GM12801 (cell line): ENCODE results near the gene SCAPER.

ENCODE experiments used
- TF ChIP-seq, protein P1 (sequence below): IDR thresholded peaks from one replicate; pipeline ENCODE4 v1.5.1; 2011; ENCODE audit warnings: control low read depth; ENCODE audit not compliant: insufficient read length; ENCODE audit errors: extremely low read depth

SCAPER gene

DNA sequence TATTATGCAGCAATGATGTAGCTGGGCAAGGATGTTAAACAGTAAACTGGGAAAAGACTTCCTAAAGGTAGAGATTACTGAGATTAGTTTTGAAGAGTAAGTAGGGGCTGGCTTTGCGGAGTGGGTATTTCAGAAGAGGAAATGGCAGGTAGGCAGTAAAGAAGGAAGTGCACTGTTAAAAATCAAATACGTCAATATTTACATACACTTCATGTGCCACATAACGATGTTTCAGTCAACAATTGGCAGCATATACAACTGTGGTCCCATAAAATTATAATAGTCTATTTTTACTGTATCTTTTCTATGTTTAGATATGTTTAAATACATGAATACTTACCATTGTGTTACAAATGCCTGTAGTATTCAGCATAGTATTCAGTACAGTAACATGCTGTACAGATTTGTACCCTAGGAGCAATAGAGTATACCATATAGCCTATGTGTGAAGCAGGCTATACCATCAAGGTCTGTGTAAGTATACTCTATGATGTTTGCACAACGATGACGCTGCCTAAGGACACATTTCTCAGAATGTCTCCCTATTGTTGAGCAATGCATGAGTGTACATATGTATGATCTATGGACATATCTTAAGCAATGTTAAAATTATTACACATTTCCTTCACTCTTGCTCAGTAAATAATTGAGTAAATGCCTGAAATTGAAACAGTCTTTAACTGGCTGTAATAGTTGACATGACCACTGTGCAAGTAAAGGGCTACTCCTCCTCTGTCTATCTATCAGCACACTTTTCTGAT is 371.9 kb downstream of the SCAPER start:
- TF ChIP-seq, protein P1, sequence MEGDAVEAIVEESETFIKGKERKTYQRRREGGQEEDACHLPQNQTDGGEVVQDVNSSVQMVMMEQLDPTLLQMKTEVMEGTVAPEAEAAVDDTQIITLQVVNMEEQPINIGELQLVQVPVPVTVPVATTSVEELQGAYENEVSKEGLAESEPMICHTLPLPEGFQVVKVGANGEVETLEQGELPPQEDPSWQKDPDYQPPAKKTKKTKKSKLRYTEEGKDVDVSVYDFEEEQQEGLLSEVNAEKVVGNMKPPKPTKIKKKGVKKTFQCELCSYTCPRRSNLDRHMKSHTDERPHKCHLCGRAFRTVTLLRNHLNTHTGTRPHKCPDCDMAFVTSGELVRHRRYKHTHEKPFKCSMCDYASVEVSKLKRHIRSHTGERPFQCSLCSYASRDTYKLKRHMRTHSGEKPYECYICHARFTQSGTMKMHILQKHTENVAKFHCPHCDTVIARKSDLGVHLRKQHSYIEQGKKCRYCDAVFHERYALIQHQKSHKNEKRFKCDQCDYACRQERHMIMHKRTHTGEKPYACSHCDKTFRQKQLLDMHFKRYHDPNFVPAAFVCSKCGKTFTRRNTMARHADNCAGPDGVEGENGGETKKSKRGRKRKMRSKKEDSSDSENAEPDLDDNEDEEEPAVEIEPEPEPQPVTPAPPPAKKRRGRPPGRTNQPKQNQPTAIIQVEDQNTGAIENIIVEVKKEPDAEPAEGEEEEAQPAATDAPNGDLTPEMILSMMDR = no peak

DNA sequence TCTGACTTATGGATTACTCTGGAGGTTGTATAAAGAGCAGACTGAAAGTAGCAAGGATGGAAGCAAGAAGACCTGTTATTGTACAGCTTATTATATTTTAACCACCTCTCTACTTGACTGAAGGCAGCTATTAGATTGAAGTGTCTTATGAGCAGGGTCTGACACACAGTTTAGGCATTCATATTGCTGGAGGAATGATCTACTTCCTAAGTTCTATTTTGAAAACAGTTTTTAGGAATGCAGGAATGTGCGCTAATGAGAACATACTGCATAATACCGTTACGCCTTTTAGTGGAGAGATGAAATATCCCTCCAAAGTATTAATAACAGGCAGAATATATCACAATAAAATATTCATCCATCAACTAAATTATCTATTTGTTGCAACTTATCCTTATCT is 375.2 kb downstream of the SCAPER start:
- TF ChIP-seq, protein P1 = no peak

DNA sequence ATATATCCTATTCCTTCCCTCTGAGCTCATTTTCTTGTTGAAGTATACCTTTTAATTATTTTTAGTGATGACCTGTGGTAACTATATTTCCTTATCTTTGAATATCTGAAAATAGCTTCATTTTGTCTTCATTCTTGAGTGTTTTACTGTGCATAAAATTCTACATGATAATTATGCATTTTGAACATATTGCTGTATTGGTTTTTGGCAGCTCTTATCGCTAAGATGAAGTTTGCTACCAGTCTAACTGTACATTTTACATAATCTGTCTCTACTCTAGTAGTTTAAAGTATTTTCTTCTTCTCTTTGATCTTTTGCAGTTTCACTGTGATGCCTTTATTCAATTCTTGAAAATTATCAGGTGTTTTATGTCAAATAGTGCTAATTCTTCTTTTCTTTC is 379.0 kb downstream of the SCAPER start:
- TF ChIP-seq, protein P1 = no peak

DNA sequence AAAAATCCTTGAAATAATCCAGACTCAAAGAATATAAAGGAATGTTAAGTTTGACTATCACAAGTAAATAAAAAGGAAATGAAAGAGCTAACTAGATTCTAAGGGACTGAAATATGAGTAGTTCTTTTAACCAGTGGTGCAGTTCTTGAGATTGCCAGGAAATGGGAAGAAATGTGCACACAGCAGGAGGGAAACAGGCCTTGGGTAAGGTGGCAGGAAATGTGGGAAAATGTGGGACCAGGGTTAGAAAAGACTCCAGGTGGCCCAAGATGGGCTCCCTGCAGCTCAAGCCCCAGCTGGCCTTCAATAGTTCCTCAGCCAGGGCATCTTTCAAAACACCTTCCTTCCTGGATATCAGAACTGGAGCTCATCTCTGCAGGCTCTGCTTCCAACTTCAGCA is 387.2 kb downstream of the SCAPER start:
- TF ChIP-seq, protein P1 = no peak

DNA sequence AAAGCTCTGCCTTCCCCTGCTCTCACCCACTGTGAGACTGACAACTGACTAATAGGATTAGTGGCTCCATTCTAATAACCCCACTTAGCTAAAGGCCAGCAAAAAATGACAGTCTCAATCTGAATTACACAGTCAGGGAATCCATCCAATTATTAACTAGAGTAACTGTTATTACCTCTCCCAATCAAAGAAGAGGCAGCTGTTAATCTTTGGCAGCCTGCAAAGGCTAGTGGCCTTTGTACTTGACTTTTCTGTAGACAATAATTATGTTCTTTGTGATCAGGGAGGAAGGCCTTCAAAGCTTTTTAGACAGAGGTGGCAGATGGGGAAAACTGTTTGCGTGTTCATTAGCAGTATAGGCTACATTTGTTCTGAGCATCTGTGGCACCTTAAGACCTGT is 390.9 kb downstream of the SCAPER start:
- TF ChIP-seq, protein P1 = no peak

DNA sequence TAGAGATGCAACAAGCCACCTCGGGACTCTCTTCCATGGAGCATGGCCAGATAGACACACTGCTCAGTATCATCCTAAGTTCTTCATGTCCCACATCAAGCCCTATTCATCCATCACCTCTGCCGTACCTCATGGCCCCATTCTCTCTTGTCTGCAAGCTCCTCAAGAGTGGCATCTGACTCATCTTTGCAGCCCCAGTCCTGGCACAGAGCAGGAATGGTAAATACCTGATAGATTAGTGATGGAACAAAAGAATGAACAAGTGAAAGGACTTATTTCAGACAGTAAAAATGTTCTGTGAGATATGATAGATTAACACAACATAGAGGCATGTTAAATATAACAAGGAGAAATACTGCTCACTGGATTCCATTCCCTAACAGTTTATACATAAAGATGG is 392.2 kb downstream of the SCAPER start:
- TF ChIP-seq, protein P1 = no peak

DNA sequence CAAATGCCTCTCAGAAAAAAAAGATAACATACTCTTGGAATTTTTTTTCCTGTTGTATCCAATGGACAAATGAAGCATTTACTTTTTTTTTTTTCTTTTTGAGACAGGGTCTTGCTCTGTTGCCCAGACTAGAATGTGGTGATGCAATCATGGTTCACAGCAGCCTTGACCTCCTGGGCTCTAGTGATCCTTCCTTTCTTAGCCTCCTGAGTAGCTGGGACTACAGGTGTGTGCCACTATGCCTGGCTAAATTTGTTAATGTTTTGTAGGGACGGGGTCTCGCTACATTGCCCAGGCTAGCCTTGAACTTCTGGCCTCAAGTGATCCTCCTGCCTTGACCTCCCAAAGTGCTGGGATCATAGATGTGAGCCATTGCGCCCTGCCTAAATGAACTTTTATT is 401.3 kb downstream of the SCAPER start:
- TF ChIP-seq, protein P1 = no peak
